Measurements from ENCODE around the gene C3orf18.
"Not testable (repeated sequence)": the region's sequence is repeated elsewhere in the genome, so short reads cannot be mapped to it uniquely, and the experiment has no call there.

Gene C3orf18

GRCh38 chr3:50519471-50520089 lies 48.0 kb downstream of the C3orf18 start:
- peak; percentile 65 for DNase-seq

- no peak for DNase-seq
Measured at GRCh38 chr3:50518436-50518835, 49.1 kb downstream of the C3orf18 start.

DNA sequence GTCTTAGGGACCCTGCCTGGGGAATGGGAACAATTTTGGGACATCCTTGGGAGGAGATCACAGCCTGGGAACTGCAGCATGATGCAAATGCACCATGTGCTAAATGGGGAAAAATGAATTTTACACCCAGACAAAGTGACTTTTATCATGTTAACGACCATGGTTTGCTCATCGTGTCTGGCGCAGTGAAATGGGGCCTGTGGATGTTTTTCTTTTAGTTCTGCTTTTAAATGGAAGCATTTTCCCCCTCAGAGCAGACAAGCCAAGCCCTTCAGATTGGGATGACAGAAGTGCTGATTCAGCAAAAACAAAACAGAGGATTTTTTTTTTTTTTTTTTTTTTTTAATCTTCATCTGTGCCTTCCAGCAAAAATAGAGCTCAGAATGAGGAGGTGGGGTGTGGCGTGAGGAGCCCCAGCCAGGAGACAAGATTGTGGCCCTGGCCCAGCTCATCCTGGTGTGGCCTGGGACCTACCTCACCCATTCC lies 49.8 kb downstream of the C3orf18 start:
- DNase-seq = no peak

DNA sequence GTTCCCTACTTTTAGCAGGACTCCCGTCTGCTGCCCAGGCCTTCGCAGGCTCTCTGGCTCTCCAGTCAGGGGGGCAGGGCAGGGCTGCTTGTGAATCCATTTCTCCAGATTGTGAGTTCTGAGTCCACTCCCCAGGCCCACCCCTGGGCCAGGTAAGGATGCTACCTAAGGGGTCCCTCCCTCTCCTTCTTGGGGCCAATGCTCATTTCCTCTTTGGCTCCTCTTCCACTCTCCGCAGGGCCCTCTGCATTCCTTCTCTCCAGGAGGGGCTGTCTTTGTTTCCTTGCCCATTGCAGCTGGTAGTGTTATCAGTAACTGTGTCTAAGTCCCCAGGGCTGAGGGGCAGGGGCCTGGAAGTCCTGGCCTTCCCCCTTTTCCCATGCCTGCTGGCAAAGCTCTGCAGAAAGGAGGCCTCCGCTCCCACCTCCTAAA lies 51.1 kb downstream of the C3orf18 start:
- no peak for DNase-seq

- no peak for DNase-seq
Measured at GRCh38 chr3:50515565-50516439, 51.7 kb downstream of the C3orf18 start.

GRCh38 chr3:50512908-50513307 lies 54.6 kb downstream of the C3orf18 start:
- DNase-seq = not testable (repeated sequence)

GRCh38 chr3:50512131-50512530 lies 55.4 kb downstream of the C3orf18 start:
- DNase-seq = no peak

DNA sequence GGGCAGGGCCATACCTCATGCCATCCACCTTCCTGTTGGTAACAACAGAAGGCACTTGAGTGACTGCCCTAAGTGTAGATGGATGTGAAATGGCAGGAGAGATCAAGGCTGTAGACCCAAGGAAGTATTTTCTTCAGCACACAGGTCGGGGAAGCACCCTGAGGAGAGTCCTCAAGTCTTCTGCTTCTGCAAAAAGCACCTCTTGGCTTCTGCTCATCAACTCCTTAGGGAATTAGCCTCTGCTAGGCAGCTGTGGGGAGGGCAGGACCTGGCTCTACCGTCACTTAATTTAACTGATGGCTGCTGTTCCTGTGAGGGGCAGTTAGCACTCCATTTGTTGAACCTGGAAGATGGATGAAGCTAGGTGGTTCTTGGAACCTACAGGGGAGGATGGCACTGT lies 57.2 kb downstream of the C3orf18 start:
- no peak for DNase-seq

DNA sequence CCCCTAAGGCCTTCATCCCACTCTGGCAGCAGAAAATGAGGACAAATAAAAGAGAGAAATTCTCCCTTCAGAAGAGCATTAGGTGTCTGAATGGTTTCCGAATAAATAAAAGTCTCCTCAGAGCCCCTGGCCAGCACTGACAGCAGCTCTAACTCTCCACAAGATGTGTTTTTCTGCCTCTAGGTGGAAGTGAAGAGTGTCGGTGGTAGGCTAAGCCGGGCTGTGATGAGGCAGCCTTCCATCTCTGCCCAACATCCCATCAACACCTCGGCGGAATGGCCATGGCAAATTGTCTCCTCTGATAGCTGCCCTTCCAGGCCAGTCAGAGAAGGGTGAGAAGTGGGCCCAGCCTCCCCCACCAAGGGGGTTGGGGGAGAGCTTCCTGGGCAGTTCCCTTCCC lies 57.8 kb downstream of the C3orf18 start:
- no peak for DNase-seq

GRCh38 chr3:50508821-50509220 lies 58.7 kb downstream of the C3orf18 start:
- no peak for DNase-seq

All from CD4-positive, alpha-beta T cell treated with Interleukin-15 for 1 hour (primary cell).